H1 (cell line): ENCODE measurements around the gene DAZAP1. TPM values are rescaled to one million over a fixed set of nuclear protein-coding genes. Genes with fewer than 3 reads are reported as not detected.

Source experiments
- CTCF ChIA-PET: fragments of 300-600 bp; sonication (Branson Sonifier 250); formaldehyde crosslinking; loops from one replicate; lab custom pipeline; 2021; ENCODE audit not compliant: partially characterized antibody; lab: Charles Lee
- POLR2A ChIA-PET: fragments of 300-600 bp; sonication (Branson Sonifier 250); formaldehyde crosslinking; loops from one replicate; lab custom pipeline; 2021; ENCODE audit warnings: inconsistent platforms; ENCODE audit not compliant: partially characterized antibody; lab: Charles Lee
- DNase-seq, 2 experiments: peaks; one replicate each; pipeline versions ENCODE4 v3.0.0 to v3.0.0-alpha.2; 2010 to 2022; ENCODE audit warnings: low spot score in 2 of 2, low read depth in 1 of 2, mixed read lengths in 1 of 2
- FAIRE-seq: peaks from 2 replicates; lab custom pipeline; 2011; peaks lifted over from hg19 to GRCh38; lab: Jason Lieb, UNC
- H2AFZ ChIP-seq: 2 replicates; pipeline ENCODE4 v1.8.1; 2012; ENCODE audit warnings: low read length, inconsistent platforms
- H2AK5ac ChIP-seq: 2 replicates; pipeline ENCODE4 v1.6.1; 2013; ENCODE audit warnings: low read depth, low read length
- H2BK120ac ChIP-seq: replicated peaks from 2 replicates; pipeline ENCODE3; 2013; ENCODE audit warnings: low read depth, low read length, inconsistent platforms
- H2BK12ac ChIP-seq: 2 replicates; pipeline ENCODE4 v1.6.1; 2013; ENCODE audit warnings: low read depth, low read length
- H2BK15ac ChIP-seq: 2 replicates; pipeline ENCODE4 v1.6.1; 2013; ENCODE audit warnings: low read length
- H2BK20ac ChIP-seq: 2 replicates; pipeline ENCODE4 v1.6.1; 2013; ENCODE audit warnings: low read length
- H2BK5ac ChIP-seq: 2 replicates; pipeline ENCODE4 v1.6.1; 2013; ENCODE audit warnings: low read depth, low read length
- H3K14ac ChIP-seq: 2 replicates; pipeline ENCODE4 v1.6.1; 2013; ENCODE audit warnings: inconsistent platforms; ENCODE audit not compliant: insufficient read length
- H3K18ac ChIP-seq: 2 replicates; pipeline ENCODE4 v1.6.1; 2013; ENCODE audit warnings: low read length; ENCODE audit errors: extremely low read depth
- H3K23ac ChIP-seq: 2 replicates; pipeline ENCODE4 v1.6.1; 2013; ENCODE audit warnings: inconsistent platforms; ENCODE audit not compliant: insufficient read length
- H3K23me2 ChIP-seq: 2 replicates; pipeline ENCODE4 v1.6.1; 2013; ENCODE audit warnings: low read depth, low read length
- H3K27ac ChIP-seq: 2 replicates; pipeline ENCODE4 v1.6.1; 2011; ENCODE audit warnings: low read depth, low read length, inconsistent platforms
- H3K27me3 ChIP-seq, 4 experiments: replicated peaks in 1 of 4; 1 replicate in 1 of 4; 2 replicates in 3 of 4; pipeline versions ENCODE4 v1.6.1 to v1.8.1; 2011 to 2013; ENCODE audit warnings: low read length in 3 of 4, mild to moderate bottlenecking in 3 of 4, inconsistent platforms in 2 of 4, mixed read lengths in 2 of 4, moderate library complexity in 1 of 4; ENCODE audit not compliant: control insufficient read depth in 3 of 4, insufficient read depth in 3 of 4; ENCODE audit errors: extremely low read depth in 1 of 4
- H3K36me3 ChIP-seq, 4 experiments: 2 replicates each; pipeline versions ENCODE4 v1.6.1 to v1.8.1; 2011 to 2013; ENCODE audit warnings: mild to moderate bottlenecking in 4 of 4, low read length in 3 of 4, moderate library complexity in 2 of 4, control low read depth in 1 of 4, inconsistent platforms in 1 of 4; ENCODE audit not compliant: insufficient read depth in 4 of 4, control insufficient read depth in 2 of 4
- H3K4ac ChIP-seq: replicated peaks from 2 replicates; pipeline ENCODE3; 2013; ENCODE audit warnings: low read length, low read depth, mixed read lengths, inconsistent platforms; ENCODE audit not compliant: insufficient read length
- H3K4me1 ChIP-seq, 4 experiments: replicated peaks in 1 of 4; 1 replicate in 1 of 4; 2 replicates in 3 of 4; pipeline versions ENCODE4 v1.6.1 to v1.8.1; 2011 to 2013; ENCODE audit warnings: low read length in 3 of 4, inconsistent platforms in 2 of 4, mixed read lengths in 1 of 4; ENCODE audit not compliant: insufficient read depth in 4 of 4, control insufficient read depth in 3 of 4
- H3K4me2 ChIP-seq, 2 experiments: 2 replicates each; pipeline versions ENCODE4 v1.6.1 to v1.8.1; 2011 to 2013; ENCODE audit warnings: low read depth in 2 of 2, low read length in 2 of 2, control low read depth in 1 of 2, inconsistent platforms in 1 of 2, mild to moderate bottlenecking in 1 of 2; ENCODE audit not compliant: insufficient read depth in 1 of 2
- H3K4me3 ChIP-seq, 4 experiments: fragments of 200-600, 300-600 bp in 1 of 4; sonication (generic), shearing (Covaris generic), sonication (Bioruptor Twin) in 1 of 4; 2 replicates each; pipeline versions ENCODE4 v1.5.1 to v1.8.1; 2011 to 2016; ENCODE audit warnings: low read length in 4 of 4, low read depth in 3 of 4, control low read depth in 2 of 4, inconsistent platforms in 2 of 4, mild to moderate bottlenecking in 2 of 4, mixed read lengths in 1 of 4, moderate library complexity in 1 of 4; ENCODE audit not compliant: insufficient read depth in 2 of 4; ENCODE audit errors: extremely low read depth in 1 of 4
- H3K56ac ChIP-seq: replicated peaks from 2 replicates; pipeline ENCODE3; 2013; ENCODE audit warnings: low read depth, mild to moderate bottlenecking, mixed read lengths, low read length, inconsistent platforms; ENCODE audit not compliant: insufficient read length
- H3K79me1 ChIP-seq: 2 replicates; pipeline ENCODE4 v1.6.1; 2013; ENCODE audit warnings: low read depth, low read length, control low read depth
- H3K79me2 ChIP-seq, 2 experiments: 2 replicates each; pipeline versions ENCODE4 v1.6.1 to v1.8.1; 2012 to 2013; ENCODE audit warnings: low read length in 2 of 2, mild to moderate bottlenecking in 2 of 2, inconsistent platforms in 1 of 2; ENCODE audit not compliant: insufficient read depth in 2 of 2, control insufficient read depth in 1 of 2
- H3K9ac ChIP-seq, 4 experiments: replicated peaks in 1 of 4; 1 replicate in 1 of 4; 2 replicates in 3 of 4; pipeline versions ENCODE4 v1.6.1 to v1.8.1; 2011 to 2013; ENCODE audit warnings: low read depth in 3 of 4, low read length in 3 of 4, control low read depth in 2 of 4, mild to moderate bottlenecking in 2 of 4, moderate library complexity in 2 of 4, inconsistent platforms in 1 of 4; ENCODE audit errors: extremely low read depth in 1 of 4
- H3K9me3 ChIP-seq, 2 experiments: 2 replicates each; pipeline versions ENCODE4 v1.6.1 to v1.8.1; 2012 to 2013; ENCODE audit warnings: mild to moderate bottlenecking in 2 of 2, moderate library complexity in 2 of 2, control low read depth in 1 of 2, inconsistent platforms in 1 of 2, low read depth in 1 of 2, low read length in 1 of 2, mixed read lengths in 1 of 2; ENCODE audit not compliant: insufficient read depth in 2 of 2
- H4K20me1 ChIP-seq, 2 experiments: replicated peaks in 1 of 2; 2 replicates each; pipeline versions ENCODE3 to v1.8.1; 2011 to 2013; ENCODE audit warnings: inconsistent platforms in 2 of 2, low read length in 2 of 2, mild to moderate bottlenecking in 1 of 2; ENCODE audit not compliant: insufficient read depth in 2 of 2, control insufficient read depth in 1 of 2
- H4K5ac ChIP-seq: 2 replicates; pipeline ENCODE4 v1.6.1; 2013; ENCODE audit warnings: low read length, low read depth, mixed read lengths, inconsistent platforms; ENCODE audit not compliant: insufficient read length
- H4K8ac ChIP-seq: 2 replicates; pipeline ENCODE4 v1.8.0; 2013; ENCODE audit warnings: mild to moderate bottlenecking, moderate library complexity, low read length, inconsistent platforms; ENCODE audit not compliant: insufficient read depth; ENCODE audit errors: extremely low read depth
- H4K91ac ChIP-seq: replicated peaks from 2 replicates; pipeline ENCODE3; 2013; ENCODE audit warnings: low read length, mixed read lengths, inconsistent platforms; ENCODE audit not compliant: insufficient read length
- SIN3A ChIP-seq, 2 experiments: IDR thresholded peaks in 1 of 2; conservative IDR thresholded peaks in 1 of 2; 2 replicates each; pipeline ENCODE4 v1.6.1; 2011 to 2012; ENCODE audit warnings: low read length in 2 of 2, improper control_type of control experiment in 1 of 2, low read depth in 1 of 2, mild to moderate bottlenecking in 1 of 2
- ZNF274 ChIP-seq: IDR thresholded peaks from 2 replicates; pipeline ENCODE4 v1.7.0; 2012; ENCODE audit warnings: low read length, borderline replicate concordance; ENCODE audit errors: extremely low read depth
- WGBS, 2 experiments: shearing (Covaris generic) in 1 of 2; methylation state at CpG; one replicate each; pipeline versions ENCODE4 v1.1.6 to v1.1.7; 2013 to 2015; ENCODE audit warnings: low lambda C conversion rate in 2 of 2, mixed read lengths in 2 of 2, inconsistent platforms in 1 of 2, low coverage in 1 of 2, missing lambda C conversion rate in 1 of 2; ENCODE audit not compliant: insufficient replicate concordance in 2 of 2, insufficient coverage in 1 of 2, insufficient read length in 1 of 2; ENCODE audit errors: extremely low coverage in 1 of 2, missing lambda C conversion rate in 1 of 2; 5-methylcytosine and 5-hydroxymethylcytosine counted together
- polyA plus RNA-seq, 7 experiments: library from polyadenylated mRNA; depleted of rRNA in 3 of 7; stranded (reverse) in 5 of 7; unstranded in 2 of 7; fragments of >200 nt in 5 of 7; fragments of 200-250 nt in 2 of 7; gene quantifications; 1 replicate in 5 of 7; 2 replicates in 1 of 7; 4 replicates in 1 of 7; pipeline versions ENCODE4 v1.2.1 to v1.2.3, GENCODE V29; 2011 to 2013; ENCODE audit warnings: missing spikeins in 2 of 7, mixed read lengths in 2 of 7
- total RNA-seq: library from RNA; stranded (reverse); fragmentation: NEBNext Ultra II Directional; extraction: Animal tissue kit (Norgen Biotek cat#: 25700); gene quantifications from 2 replicates; pipeline ENCODE4 v1.2.1, GENCODE V29; 2021

The DAZAP1 gene
- total and polyA plus RNA-seq, 2 of the 8 experiments (the other 6 are each of a cell fraction or from before 2014, with no cell fraction given) = 79.6 to 341 TPM

DNA sequence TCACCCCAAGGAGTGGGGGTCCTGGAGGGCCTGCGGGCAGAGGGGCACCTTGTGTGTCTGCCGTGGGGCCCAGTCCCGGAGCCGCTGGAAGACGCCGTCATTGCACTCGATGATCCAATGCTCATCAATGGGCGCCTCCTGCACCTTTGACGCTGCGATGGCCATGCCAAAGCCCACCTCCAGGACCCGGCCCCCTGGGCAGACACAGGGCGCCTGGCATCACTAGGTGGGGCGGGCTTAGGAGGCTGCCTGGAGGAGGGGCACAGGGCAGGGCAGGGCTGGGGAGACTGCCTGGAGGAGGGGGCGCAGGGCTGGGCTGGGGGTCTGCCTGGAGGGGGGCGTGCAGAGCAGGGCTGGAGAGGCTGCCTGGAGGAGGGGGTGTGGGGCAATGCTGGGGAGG lies 7.6 kb upstream of the DAZAP1 start:
- Histone ChIP-seq H2BK5ac (no peak overlapping the region), H3K9ac (no peak overlapping the region), H3K27me3 (peaks cover 0 to 2% (median 0%) of the 10 kb centered on the region in 4 experiments; a peak in 2 of 7 replicates), H2BK12ac (no peak overlapping the region), H3K36me3 (no peaks in the 10 kb centered on the region), H3K56ac (no peak overlapping the region), H2BK20ac (no peak overlapping the region), H2AK5ac (no peak overlapping the region), H2BK120ac (no peak overlapping the region), H3K4ac (no peak overlapping the region), H3K9me3 (no peaks in the 10 kb centered on the region), H3K14ac (no peak overlapping the region), H3K23me2 (peaks cover 3% of the 10 kb centered on the region; the same call in 1 of the 2 replicates), H4K20me1 (peaks cover 0 to 2% of the 10 kb centered on the region in 2 experiments), H4K8ac (no peak overlapping the region), H3K23ac (no peak overlapping the region), H4K5ac (no peak overlapping the region), H2AFZ (no peak overlapping the region), H3K27ac (no peak overlapping the region), H3K4me2 (no peak overlapping the region), H3K79me1 (no peaks in the 10 kb centered on the region; the same call in 1 of the 2 replicates), H3K79me2 (no peaks in the 10 kb centered on the region), H3K4me1 (peaks cover 0 to 10% (median 5%) of the 10 kb centered on the region in 4 experiments; a peak in 5 of 7 replicates), H3K18ac (no peak overlapping the region), H2BK15ac (no peak overlapping the region), H3K4me3 (no peak overlapping the region), H4K91ac (no peak overlapping the region)
- FAIRE-seq = no peak
- WGBS, 2 experiments = 94% methylated on average over 13 of the region's 15 CpGs; no CpG with 5 or more reads in 1 of the 2 experiments
- ChIA-PET POLR2A (no interaction called here), CTCF (no interaction called here)
- no peak for DNase-seq
- TF ChIP-seq SIN3A (conservative IDR thresholded peaks at IDR 0.05 in 1 of 2, IDR thresholded peaks at IDR 0.05 in 1 of 2; ENCODE audit: low read depth in 1 of 2, low read length in 2 of 2) = no peak
- no peak for TF ChIP-seq ZNF274
